ENCODE measurements around the gene ADAT1.

Gene ADAT1

GRCh38 chr16:75550211-75550662 lies 72.8 kb downstream of the ADAT1 start (continued):
- TF ChIP-seq HIC1 (tag by site-specific recombination; IDR thresholded peaks at IDR 0.05), result no peak
- no peak for TF ChIP-seq ZNF23 (tag by site-specific recombination; IDR thresholded peaks at IDR 0.05; ENCODE audit: borderline replicate concordance)
- TF ChIP-seq CTCF (tag by site-specific recombination; IDR thresholded peaks at IDR 0.05), result peak; percentile 26; the same call in 1 of the 2 replicates
